HepG2 (cell line): ENCODE measurements around the gene LSR. TPM values are rescaled to one million over a fixed set of nuclear protein-coding genes. Genes with fewer than 3 reads are reported as not detected.
A peak's percentile ranks its signal among the peaks of the same experiment; 100 is the strongest.

Experiments used
- ATF7 ChIP-seq, 2 experiments: fragments of 450-650 bp in 1 of 2; sonication (generic) in 1 of 2; formaldehyde crosslinking in 1 of 2; IDR thresholded peaks; 2 replicates each; pipeline versions ENCODE4 v1.4.0 to v1.6.1; 2016 to 2020; ENCODE audit warnings: antibody characterized with exemption in 1 of 2, mild to moderate bottlenecking in 1 of 2, missing genetic modification reagents in 1 of 2
- BRD4 ChIP-seq: sonication (generic); formaldehyde crosslinking; IDR thresholded peaks from 2 replicates; pipeline ENCODE4 v1.4.0; 2020; ENCODE audit warnings: missing genetic modification reagents
- ERF ChIP-seq: IDR thresholded peaks from 2 replicates; pipeline ENCODE4 v1.6.1; 2018; ENCODE audit warnings: missing biosample characterization, missing genetic modification reagents
- MAF1 ChIP-seq: sonication (generic); formaldehyde crosslinking; IDR thresholded peaks from 2 replicates; pipeline ENCODE4 v1.5.0; 2020; ENCODE audit warnings: missing genetic modification reagents, borderline replicate concordance
- MTA1 ChIP-seq: sonication (generic); formaldehyde crosslinking; IDR thresholded peaks from 2 replicates; pipeline ENCODE4 v1.4.0; 2020; ENCODE audit warnings: missing genetic modification reagents, mild to moderate bottlenecking, borderline replicate concordance
- NR1H2 ChIP-seq: sonication (generic); formaldehyde crosslinking; IDR thresholded peaks from 2 replicates; pipeline ENCODE4 v1.8.1; 2022; ENCODE audit warnings: low read depth, missing genetic modification reagents, borderline replicate concordance
- REPIN1 ChIP-seq: sonication (generic); formaldehyde crosslinking; IDR thresholded peaks from 2 replicates; pipeline ENCODE4 v1.8.0; 2022; ENCODE audit warnings: missing genetic modification reagents, low read depth, mild to moderate bottlenecking, borderline replicate concordance
- SOX13 ChIP-seq, 3 experiments: fragments of 450-650 bp in 1 of 3; sonication (generic) in 1 of 3; formaldehyde crosslinking in 1 of 3; IDR thresholded peaks in 2 of 3; conservative IDR thresholded peaks in 1 of 3; 2 replicates each; pipeline versions ENCODE4 v1.5.0 to v1.6.1; 2016 to 2020; ENCODE audit warnings: antibody characterized with exemption in 1 of 3, mild to moderate bottlenecking in 1 of 3, missing compliant biosample characterization in 1 of 3, missing genetic modification reagents in 1 of 3, moderate library complexity in 1 of 3
- ZNF253 ChIP-seq: sonication (generic); formaldehyde crosslinking; IDR thresholded peaks from 2 replicates; pipeline ENCODE4 v1.8.0; 2022; ENCODE audit warnings: mild to moderate bottlenecking, missing genetic modification reagents, borderline replicate concordance
- ZNF354B ChIP-seq: sonication (generic); formaldehyde crosslinking; IDR thresholded peaks from 2 replicates; pipeline ENCODE4 v1.8.0; 2022; ENCODE audit warnings: mild to moderate bottlenecking, missing genetic modification reagents
- polyA plus RNA-seq, 8 experiments: library from polyadenylated mRNA; depleted of rRNA in 3 of 8; stranded (reverse) in 7 of 8; unstranded in 1 of 8; fragments of >200 nt; fragmentation: Illumina TruSeq in 4 of 8; extraction: Trizol in 4 of 8; gene quantifications; 2 replicates each; pipeline versions ENCODE4 v1.2.1 to v1.2.3, GENCODE V29; 2011 to 2016; ENCODE audit warnings: low read depth in 4 of 8, missing spikeins in 1 of 8, mixed read lengths in 1 of 8; ENCODE audit not compliant: insufficient read depth in 1 of 8
- total RNA-seq, 5 experiments: library from RNA; depleted of rRNA; stranded (reverse); fragments of >200 nt; fragmentation: Illumina TruSeq; extraction: Trizol; gene quantifications; 2 replicates each; pipeline ENCODE4 v1.2.3, GENCODE V29; 2016; ENCODE audit warnings: low read depth in 1 of 5
- TF ChIP-seq, protein P1 (sequence below): sonication (generic); formaldehyde crosslinking; IDR thresholded peaks from 2 replicates; pipeline ENCODE4 v1.4.0; 2020; ENCODE audit warnings: mild to moderate bottlenecking, missing genetic modification reagents
- TF ChIP-seq, protein P2 (sequence below): sonication (generic); formaldehyde crosslinking; IDR thresholded peaks from 2 replicates; pipeline ENCODE4 v1.8.1; 2022; ENCODE audit warnings: mild to moderate bottlenecking, missing genetic modification reagents
- TF ChIP-seq, protein P3 (sequence below): sonication (generic); formaldehyde crosslinking; IDR thresholded peaks from 2 replicates; pipeline ENCODE4 v1.4.0; 2020; ENCODE audit warnings: low read depth, mild to moderate bottlenecking, missing genetic modification reagents
- TF ChIP-seq, protein P4 (sequence below): sonication (generic); formaldehyde crosslinking; conservative IDR thresholded peaks from 2 replicates; pipeline ENCODE4 v1.8.0; 2022; ENCODE audit warnings: missing genetic modification reagents
- TF ChIP-seq, protein P5 (sequence below): sonication (generic); formaldehyde crosslinking; IDR thresholded peaks from 2 replicates; pipeline ENCODE4 v1.4.0; 2020; ENCODE audit warnings: mild to moderate bottlenecking, missing genetic modification reagents
- TF ChIP-seq, protein P6 (sequence below): sonication (generic); formaldehyde crosslinking; IDR thresholded peaks from 2 replicates; pipeline ENCODE4 v1.5.0; 2020; ENCODE audit warnings: mild to moderate bottlenecking, missing genetic modification reagents

LSR gene
- total and polyA plus RNA-seq, 2 of the 13 experiments (the other 11 are each of a cell fraction or from before 2014, with no cell fraction given), result 29.2 to 79.2 TPM

DNA sequence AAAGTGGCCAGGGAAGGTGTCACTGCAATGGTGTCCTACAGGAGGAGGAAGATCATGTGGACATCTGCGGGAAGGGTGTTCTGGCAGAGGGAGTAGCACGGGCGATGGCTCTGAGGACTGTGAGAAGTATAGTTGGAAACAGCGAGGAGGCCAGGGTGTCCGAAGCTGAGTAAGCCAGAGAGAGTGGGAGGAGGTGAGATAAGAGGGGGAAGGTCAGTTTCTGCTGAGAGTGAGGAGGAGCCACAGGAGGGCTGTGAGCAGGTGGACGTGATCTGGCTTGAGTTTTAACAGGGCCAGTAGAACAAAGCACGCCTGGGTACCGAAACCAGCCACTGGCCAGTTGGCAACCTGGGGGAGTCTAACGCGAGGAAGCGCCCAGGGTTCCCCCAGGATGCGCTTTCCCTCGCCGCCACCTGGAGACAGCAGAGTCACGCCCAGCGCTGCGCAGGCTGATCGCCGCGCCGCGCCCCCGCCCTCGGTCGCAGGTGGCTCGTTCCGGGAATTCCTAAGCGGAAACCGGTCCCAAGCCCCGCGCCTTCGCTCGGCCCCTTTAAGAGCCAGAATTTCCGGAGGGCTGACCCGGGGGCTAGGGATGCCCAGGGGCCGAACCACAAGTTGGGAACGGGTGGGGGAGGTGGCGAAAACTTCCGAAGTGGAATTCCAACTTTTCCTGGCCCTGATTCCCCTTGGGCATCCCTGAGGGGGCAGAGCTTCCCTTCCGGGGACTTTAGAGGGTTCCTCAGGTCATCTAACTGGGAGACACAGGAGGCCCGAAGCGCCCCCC is 1.1 kb upstream of the LSR start (continued):
- no peak for TF ChIP-seq SOX13 (IDR thresholded peaks at IDR 0.05)
- peak in 1 of 2 experiments; percentile 42; a peak in 1 of 4 replicates for TF ChIP-seq SOX13 (CRISPR knock-in tag; conservative IDR thresholded peaks at IDR 0.05 in 1 of 2, IDR thresholded peaks at IDR 0.05 in 1 of 2)
- TF ChIP-seq ATF7 (IDR thresholded peaks at IDR 0.05), result no peak
- TF ChIP-seq ATF7 (CRISPR knock-in tag; IDR thresholded peaks at IDR 0.05), result no peak
- no peak for TF ChIP-seq REPIN1 (CRISPR knock-in tag)
- TF ChIP-seq, protein P1, sequence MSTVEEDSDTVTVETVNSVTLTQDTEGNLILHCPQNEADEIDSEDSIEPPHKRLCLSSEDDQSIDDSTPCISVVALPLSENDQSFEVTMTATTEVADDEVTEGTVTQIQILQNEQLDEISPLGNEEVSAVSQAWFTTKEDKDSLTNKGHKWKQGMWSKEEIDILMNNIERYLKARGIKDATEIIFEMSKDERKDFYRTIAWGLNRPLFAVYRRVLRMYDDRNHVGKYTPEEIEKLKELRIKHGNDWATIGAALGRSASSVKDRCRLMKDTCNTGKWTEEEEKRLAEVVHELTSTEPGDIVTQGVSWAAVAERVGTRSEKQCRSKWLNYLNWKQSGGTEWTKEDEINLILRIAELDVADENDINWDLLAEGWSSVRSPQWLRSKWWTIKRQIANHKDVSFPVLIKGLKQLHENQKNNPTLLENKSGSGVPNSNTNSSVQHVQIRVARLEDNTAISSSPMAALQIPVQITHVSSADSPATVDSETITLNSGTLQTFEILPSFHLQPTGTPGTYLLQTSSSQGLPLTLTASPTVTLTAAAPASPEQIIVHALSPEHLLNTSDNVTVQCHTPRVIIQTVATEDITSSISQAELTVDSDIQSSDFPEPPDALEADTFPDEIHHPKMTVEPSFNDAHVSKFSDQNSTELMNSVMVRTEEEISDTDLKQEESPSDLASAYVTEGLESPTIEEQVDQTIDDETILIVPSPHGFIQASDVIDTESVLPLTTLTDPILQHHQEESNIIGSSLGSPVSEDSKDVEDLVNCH, result no peak
- no peak for TF ChIP-seq ZNF354B (CRISPR knock-in tag)
- no peak for TF ChIP-seq MTA1 (CRISPR knock-in tag)
- no peak for TF ChIP-seq NR1H2 (CRISPR knock-in tag)
- TF ChIP-seq, protein P2, sequence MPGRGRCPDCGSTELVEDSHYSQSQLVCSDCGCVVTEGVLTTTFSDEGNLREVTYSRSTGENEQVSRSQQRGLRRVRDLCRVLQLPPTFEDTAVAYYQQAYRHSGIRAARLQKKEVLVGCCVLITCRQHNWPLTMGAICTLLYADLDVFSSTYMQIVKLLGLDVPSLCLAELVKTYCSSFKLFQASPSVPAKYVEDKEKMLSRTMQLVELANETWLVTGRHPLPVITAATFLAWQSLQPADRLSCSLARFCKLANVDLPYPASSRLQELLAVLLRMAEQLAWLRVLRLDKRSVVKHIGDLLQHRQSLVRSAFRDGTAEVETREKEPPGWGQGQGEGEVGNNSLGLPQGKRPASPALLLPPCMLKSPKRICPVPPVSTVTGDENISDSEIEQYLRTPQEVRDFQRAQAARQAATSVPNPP, result no peak
- TF ChIP-seq, protein P3, sequence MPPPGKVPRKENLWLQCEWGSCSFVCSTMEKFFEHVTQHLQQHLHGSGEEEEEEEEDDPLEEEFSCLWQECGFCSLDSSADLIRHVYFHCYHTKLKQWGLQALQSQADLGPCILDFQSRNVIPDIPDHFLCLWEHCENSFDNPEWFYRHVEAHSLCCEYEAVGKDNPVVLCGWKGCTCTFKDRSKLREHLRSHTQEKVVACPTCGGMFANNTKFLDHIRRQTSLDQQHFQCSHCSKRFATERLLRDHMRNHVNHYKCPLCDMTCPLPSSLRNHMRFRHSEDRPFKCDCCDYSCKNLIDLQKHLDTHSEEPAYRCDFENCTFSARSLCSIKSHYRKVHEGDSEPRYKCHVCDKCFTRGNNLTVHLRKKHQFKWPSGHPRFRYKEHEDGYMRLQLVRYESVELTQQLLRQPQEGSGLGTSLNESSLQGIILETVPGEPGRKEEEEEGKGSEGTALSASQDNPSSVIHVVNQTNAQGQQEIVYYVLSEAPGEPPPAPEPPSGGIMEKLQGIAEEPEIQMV (CRISPR knock-in tag), result no peak
- TF ChIP-seq, protein P4, sequence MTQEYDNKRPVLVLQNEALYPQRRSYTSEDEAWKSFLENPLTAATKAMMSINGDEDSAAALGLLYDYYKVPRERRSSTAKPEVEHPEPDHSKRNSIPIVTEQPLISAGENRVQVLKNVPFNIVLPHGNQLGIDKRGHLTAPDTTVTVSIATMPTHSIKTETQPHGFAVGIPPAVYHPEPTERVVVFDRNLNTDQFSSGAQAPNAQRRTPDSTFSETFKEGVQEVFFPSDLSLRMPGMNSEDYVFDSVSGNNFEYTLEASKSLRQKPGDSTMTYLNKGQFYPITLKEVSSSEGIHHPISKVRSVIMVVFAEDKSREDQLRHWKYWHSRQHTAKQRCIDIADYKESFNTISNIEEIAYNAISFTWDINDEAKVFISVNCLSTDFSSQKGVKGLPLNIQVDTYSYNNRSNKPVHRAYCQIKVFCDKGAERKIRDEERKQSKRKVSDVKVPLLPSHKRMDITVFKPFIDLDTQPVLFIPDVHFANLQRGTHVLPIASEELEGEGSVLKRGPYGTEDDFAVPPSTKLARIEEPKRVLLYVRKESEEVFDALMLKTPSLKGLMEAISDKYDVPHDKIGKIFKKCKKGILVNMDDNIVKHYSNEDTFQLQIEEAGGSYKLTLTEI, result no peak
- TF ChIP-seq, protein P5, sequence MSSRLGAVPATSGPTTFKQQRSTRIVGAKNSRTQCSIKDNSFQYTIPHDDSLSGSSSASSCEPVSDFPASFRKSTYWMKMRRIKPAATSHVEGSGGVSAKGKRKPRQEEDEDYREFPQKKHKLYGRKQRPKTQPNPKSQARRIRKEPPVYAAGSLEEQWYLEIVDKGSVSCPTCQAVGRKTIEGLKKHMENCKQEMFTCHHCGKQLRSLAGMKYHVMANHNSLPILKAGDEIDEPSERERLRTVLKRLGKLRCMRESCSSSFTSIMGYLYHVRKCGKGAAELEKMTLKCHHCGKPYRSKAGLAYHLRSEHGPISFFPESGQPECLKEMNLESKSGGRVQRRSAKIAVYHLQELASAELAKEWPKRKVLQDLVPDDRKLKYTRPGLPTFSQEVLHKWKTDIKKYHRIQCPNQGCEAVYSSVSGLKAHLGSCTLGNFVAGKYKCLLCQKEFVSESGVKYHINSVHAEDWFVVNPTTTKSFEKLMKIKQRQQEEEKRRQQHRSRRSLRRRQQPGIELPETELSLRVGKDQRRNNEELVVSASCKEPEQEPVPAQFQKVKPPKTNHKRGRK (CRISPR knock-in tag), result no peak
- TF ChIP-seq ERF (CRISPR knock-in tag), result peak; percentile 39; the same call in 1 of the 2 replicates
- TF ChIP-seq MAF1 (CRISPR knock-in tag), result 0 out of 2 replicates have a peak, but pooled peaks have one; percentile 38
- TF ChIP-seq BRD4 (CRISPR knock-in tag), result no peak; the same call in 1 of the 2 replicates
- TF ChIP-seq, protein P6, sequence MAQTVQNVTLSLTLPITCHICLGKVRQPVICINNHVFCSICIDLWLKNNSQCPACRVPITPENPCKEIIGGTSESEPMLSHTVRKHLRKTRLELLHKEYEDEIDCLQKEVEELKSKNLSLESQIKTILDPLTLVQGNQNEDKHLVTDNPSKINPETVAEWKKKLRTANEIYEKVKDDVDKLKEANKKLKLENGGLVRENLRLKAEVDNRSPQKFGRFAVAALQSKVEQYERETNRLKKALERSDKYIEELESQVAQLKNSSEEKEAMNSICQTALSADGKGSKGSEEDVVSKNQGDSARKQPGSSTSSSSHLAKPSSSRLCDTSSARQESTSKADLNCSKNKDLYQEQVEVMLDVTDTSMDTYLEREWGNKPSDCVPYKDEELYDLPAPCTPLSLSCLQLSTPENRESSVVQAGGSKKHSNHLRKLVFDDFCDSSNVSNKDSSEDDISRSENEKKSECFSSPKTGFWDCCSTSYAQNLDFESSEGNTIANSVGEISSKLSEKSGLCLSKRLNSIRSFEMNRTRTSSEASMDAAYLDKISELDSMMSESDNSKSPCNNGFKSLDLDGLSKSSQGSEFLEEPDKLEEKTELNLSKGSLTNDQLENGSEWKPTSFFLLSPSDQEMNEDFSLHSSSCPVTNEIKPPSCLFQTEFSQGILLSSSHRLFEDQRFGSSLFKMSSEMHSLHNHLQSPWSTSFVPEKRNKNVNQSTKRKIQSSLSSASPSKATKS (CRISPR knock-in tag), result no peak
- no peak for TF ChIP-seq ZNF253 (CRISPR knock-in tag)
